ENCODE data around the gene MDH1B.
"Not testable (repeated sequence)": the region's sequence is repeated elsewhere in the genome, so short reads cannot be mapped to it uniquely, and the experiment has no call there.

Gene MDH1B

DNA sequence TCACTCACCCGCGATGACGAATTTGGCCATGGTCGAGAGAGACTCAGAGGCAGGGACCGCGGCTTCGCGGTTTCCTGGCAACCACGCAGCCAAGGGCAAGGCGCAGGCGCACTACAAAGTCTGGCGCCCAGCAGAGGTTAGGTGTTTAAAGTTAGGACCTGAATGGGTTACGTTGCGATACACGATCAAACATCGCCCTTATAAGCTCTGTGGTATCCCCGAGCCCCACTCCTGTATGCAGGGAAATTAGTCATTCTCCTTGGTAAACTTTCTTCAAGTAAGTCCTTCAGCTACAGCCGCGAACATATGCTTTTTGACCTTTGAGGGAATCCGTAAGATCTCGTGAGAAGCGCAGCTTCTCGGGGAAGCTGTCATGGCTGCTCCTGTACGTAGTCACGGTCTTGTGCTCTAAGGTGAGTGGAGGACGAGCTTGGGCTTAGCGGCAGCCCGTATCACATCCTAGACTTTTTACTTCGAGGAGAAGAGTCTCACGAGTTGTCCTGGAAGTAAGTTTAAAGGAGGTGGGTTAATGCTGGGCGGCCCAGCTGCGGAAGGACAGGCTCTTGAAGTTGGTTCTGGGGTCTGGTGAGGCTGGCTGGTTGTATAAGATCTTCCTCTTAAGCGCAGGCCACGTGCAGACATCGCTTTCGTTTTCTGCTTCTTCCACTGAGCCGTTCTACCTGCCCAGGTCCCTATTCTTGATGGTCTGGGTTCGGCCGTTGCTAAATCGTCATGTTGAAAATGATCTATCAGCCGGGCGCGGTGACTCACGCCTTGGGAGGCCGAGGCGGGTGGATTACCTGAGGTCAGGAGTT is at the start of gene MDH1B, which contains the start of gene FASTKD2:
Gene MDH1B (minus strand): TSS at position 87 of the 815 bp plus-strand sequence. CDS start 57 bp downstream, at position 30.
Gene FASTKD2 (plus strand): TSS at position 365 of the 815 bp plus-strand sequence. CDS start 1,088 bp downstream, outside the sequence.
- DNase-seq = peak; percentile 96

DNA sequence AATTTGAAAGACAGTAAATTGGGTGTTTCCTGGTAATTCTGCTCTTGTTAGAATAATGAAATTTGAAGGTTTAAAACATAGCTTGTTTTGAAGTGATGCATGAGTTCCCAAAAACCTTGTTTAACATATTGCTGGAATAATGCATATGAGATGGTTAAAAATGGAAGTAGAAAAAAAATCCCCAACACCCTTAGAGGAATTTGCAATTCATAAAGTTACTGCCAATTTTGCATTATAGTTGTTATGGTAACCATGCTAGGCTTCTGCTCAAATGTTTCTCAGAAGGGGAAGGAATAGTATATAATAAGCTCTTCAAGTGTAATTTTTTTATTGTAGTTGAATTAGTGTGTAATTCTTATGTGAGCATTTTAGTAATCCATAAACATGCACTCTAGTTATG is 49.4 kb upstream of the MDH1B start:
- DNase-seq = no peak

DNA sequence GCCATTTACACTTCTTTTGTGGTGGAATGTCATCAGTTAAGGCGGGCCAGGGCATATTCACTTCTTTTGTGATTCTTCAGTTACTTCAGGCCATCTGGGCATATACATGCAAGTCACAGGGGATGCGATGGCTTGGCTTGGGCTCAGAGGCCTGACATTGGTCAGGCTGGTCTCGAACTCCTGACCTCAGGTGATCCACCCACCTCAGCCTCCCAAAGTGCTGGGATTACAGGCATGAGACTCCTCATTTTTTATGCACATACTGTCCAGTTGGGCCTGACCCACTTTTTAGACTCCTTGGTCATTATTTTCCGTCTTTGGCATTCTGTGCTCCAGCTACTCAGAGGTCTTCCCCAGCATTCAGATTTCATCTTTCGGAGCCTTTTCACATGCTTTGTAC is 47.3 kb upstream of the MDH1B start:
- not testable (repeated sequence) for DNase-seq

DNA sequence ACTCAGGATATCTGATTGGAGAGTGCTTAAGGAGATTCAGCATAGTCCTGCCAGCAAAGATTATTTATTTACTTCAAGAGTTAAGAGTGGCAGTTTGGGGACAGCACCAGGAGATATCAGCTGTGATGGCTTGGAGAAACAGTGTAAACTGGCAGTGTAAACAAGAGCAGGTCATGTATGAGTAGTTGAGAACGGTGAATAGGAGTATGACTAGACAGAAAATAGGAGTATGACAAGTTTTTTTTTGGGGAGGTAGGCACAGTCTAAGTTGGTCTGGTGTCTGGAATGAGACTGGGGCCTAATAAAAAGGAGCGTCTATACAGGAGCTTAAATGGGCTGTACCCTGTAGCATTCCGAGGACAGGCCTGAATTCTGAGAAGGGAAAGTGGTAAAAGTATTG is 42.5 kb upstream of the MDH1B start:
- DNase-seq = not testable (repeated sequence)

DNA sequence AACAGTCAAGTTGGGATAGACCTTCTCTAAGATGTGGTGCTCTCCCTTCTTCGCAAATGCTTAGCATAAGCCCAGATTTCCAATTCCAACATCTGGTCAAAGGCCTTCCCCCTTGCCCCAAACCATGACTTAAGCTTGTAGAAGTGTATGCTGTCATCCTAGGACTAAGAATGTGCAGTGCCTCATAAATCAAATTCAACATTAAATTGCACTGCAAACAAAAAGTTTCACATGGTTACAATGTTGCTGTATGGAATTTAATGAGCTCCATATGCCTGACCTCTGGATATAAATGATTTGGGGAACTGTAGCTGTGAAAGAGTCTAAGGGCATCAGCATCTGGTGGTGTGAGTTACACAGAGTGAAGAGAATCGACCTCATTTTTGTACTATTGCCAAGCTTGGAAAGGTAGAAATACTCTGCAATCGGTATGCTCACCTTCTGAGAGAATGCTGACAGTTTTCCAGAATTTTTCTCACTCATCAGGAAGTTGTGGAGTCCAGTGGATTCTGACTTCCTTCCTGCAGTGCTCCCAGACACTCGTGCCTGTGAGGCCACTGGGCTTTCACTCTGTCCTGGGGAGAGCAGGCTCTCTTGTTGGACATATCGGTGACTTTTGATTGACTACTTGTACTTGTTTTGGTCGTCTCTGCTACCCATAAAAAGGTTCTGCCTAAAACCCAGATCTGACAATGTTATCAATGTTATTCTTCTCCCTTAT is 40.9 kb upstream of the MDH1B start:
- no peak for DNase-seq

DNA sequence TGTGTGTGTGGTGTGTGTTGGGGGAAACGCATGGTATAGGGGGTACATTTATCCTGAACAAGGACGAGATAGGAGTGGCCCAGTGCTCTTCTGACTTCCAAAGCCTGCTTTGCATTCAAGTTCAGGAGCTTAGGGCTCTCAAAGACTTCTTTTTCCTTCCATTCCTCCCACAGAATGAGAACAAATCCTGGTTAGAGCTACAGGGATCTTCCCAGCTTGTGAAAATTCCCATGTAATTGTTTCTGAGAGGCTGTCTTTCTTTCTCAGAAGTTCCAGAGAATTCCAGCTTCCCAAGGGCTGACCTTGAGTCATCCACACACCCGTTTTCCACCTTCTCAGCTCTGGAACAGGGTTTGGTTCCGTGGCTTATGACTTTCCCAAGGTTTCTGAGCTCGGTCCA is 39.2 kb upstream of the MDH1B start:
- DNase-seq = no peak

DNA sequence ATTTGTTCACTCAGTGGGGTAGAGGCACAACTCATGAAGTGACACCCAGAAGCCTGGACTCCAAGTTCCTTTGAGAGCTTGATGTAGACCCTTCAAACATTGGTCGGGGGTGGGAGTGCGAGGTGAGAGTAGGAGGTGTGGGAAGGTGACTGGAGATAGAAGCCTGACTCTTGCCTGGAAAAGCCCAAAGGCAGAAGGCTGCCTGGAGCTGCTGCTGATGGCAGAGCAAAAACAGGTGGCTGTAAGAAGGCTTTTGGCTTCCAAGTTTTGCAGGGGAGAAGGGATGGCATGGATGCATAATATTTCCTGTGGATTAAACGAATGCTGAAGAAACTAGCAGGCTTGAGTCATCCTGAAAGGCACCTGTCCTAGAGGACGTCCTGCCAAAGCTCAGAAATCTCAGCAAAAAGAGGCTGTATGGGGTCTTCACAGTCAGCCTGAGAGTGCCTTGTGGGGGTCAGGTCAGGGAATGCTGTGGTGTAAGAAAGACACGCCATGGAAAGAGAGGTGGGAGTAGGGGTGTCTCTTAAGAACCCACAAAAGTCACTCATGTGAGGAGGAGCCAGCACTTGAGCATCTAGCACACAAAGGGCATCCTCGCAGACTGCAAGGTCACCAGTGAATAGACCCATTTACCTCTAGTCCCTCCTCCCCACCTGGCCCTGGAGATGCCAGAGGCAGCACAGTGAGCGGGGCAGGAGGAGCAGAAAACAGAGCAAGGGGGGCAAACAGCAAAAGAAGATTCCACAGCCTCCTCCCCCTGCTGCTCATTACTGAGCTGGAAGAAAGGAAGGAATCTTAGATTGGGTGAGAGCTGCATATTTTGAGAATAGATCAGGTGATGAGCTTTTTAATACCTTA is 37.8 kb upstream of the MDH1B start:
- DNase-seq = no peak

DNA sequence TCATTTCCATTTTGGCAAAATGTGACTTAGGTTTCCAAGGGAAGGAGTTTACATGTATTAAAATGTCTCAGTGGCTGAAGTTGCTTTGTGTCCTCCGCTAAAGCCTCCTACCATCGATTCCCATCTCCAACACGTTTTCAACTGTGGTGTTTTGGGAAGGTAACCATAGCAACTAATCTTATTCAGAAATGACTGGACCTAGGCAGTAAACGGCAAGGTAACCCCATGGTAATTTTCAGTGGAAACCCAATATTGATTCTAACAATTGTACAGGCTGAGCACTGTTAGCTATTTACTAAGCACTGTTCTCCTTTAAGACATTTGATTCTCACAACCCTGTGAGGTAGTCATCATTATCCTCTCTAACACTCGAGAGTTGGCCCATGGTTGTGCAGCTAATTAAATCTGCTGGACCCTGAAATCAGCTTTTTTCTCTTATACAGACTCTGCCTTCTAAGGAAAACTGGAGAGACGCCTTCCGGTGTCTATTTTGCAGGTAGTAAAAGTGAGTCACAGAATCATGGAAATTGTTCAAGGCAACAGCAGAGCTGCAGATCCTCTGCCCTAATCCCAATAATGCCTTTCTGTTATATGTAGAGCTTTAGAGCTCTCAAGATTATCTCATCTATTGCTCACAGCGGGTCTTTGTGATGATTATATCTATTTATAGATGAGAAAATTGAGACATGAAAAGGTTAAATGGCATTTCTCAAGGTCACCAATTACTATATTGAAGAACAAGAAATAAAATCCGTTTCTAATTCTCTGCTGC is 36.5 kb upstream of the MDH1B start:
- DNase-seq = no peak

DNA sequence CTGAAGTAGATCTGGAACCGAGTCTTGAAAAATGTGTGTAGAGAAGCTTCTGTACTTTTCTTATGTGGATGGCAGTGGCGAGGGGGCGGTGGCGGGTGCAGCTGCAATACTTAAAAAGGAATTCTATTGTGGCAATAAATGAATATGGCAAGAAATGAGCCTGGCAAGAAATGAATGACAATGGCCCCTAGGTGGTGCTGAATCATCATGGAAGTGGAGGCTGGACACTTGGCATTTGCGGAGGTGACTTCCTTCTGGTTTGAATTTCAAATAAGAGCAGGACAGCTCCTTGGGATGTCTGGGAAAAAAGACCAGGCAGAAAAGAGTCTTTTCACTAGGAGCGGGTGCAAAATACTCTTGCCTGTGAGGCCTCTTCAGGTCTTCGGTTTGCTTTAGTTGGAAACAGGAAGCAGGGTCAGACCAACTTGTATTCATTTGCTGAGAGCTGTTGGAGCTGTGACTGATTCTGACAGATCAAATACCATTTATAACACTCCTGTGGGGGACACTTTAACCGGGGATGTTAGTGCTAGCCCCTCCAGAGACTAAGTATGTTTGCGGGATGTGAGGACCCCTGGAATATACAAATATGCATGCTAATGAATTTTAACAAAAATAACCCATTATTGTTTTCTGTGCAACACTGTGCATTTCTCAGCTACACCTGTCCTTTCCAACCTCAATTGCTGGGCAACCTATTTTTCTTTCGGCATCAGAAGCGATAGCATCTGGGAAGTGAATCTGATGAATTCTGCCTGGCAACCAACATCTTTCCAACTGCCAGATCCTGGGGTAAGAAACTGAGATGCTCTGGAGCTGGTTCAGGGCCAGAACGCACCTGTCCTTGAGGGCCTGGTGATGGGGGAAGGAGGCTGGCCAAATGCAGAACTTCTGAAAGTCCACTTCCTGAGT is 35.6 kb upstream of the MDH1B start:
- DNase-seq = peak; percentile 36

DNA sequence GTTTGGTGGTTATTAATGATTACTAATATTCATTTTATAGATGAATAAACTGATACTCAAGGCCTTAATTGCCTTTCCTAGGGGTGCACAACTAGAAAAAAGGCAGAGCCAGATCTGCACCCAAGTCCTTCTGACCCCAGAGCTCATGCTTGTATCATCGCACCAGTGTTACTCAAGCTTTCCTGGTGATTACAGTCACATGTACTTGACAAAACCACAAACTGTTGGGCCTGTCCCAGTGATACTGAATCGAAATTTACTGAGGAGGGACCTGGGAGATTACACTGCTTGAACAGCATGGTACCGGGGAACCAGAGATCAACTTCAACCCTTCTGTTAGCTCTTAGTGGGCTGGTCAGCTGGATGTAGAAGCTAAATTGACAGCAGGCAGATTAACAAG is 34.0 kb upstream of the MDH1B start:
- DNase-seq = no peak

DNA sequence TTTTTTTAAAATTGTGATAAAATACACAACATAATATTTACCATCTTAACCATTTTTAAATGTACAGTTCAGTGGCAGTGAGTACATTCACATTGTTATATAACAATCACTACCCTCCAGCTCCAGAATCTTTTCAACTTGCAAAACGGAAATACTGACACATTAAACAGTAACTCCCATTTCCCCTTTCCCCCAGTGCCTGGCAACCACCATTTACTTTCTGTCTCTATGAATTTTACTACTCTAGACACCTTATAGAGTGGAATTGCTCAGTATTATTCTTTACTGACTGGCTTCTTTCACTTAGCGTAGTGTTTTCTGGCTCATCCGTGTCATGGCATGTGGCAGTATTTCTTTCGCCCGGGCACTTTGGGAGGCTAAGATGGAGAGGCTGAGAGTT is 32.9 kb upstream of the MDH1B start:
- no peak for DNase-seq

DNA sequence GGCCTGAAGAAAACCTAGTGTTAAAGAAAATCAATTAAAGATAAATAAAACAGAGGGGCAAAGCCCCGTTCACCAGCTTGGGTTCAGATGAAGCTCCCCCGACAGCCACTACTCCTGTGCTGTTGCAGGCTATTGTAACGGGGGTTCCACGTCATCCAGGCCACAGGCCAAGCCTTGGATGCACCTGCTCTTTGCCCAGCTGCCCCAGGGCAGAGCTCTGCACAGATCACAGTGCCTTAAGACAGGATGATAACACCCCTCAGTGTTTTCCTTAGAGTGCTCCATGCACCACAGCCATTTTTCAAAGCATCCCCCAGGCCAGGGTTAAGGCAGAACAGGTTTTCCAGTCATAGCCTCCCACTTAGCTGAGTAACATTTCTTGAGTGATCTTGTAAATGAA is 32.2 kb upstream of the MDH1B start:
- DNase-seq = no peak

DNA sequence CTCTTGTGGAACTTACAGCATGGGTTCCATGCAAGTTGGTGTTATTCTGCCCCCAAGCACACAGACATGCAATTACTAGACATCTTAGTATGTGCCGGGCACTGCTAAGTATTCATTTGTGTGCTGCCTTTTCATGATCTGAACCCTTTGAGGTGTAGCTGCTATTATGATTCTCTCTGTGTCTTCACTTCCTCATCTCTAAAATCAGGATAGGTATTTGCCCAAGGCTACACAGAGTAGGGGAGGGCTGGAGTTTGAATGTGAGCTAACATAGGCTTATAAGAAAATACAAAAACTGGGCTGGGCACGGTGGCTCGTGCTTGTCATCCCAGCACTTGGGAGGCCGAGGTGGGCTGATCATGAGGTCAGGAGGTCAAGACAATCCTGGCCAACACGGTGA is 27.5 kb upstream of the MDH1B start:
- no peak for DNase-seq

DNA sequence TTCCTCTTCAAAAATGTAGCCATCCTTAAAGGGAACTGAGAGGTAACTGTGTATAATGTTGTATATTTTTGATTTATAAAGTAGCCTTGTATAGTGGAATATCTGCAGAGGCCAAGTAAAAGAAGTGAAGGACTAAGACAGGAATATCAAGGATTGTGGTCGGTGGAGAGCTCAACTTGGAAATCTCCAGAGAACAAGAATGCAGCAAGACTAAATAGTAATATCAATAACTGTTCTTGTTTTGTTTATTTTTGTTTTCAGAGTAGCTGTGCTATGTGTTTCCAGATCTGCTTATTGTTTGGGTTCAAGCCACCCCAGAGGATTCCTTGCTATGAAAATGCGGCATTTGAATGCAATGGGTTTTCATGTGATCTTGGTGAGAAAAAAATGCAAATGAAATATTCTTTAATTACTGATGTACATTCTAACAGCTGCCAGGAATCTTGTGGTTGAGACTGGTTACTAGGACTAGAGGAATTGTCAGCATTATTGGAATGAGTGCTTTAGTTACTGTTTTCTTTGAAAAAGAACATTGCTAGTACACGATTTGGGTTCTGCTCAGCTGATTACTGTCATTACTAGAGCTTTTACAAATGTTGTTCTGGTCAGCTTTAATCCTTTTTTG is 25.3 kb upstream of the MDH1B start:
- DNase-seq = no peak

DNA sequence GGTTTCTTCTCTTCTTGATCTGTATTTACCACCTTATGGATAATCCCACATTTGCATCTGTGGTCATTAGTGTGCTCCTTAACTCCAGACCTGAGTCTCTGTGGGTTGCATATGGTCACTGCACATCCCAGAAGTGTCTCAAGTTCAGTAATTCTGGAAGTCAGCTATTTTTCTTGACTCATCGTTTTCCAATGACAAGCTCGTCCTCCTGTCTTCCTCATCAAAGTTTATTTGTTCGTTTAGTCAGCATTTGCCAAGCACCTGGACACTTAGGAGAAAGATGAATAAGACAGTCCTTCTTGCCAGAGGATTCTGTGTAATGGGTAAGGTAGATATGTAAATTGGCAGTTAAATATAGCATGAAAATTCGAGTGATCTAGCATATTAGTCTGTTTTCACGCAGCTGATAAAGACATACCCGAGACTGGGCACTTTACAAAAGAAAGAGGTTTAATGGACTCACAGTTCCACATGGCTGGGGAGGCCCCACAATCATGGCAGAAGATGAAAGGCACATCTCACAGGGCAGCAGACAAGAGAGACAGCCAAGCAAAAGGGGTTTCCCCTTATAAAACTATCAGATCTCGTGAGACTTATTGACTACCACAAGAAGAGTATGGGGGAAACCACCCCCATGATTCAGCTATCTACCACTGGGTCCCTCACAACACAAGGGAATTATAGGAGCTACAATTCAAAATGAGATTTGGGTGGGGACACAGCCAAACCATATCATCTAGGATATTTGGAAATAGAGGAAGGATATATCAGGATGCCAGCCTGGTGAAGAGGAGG is 19.6 kb upstream of the MDH1B start:
- DNase-seq = no peak

DNA sequence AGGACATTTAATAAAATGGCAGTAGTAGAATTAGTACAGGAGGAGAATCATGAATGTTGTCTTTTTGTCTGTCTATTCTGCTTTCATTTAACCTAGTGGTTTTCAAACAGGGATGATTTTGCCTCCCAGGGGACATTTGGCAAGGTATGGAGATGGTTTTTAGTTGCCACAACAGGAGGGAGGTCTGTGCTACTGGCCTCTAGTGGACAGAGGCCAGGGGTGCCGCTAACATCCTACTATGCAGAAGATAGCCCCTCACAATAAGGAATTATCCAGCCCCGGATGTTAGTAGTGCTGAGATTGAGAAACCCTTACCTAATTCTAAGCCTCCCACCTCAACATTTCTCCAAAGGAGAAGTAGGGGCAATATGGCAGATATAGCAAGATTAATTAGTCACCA is 18.6 kb upstream of the MDH1B start:
- no peak for DNase-seq

DNA sequence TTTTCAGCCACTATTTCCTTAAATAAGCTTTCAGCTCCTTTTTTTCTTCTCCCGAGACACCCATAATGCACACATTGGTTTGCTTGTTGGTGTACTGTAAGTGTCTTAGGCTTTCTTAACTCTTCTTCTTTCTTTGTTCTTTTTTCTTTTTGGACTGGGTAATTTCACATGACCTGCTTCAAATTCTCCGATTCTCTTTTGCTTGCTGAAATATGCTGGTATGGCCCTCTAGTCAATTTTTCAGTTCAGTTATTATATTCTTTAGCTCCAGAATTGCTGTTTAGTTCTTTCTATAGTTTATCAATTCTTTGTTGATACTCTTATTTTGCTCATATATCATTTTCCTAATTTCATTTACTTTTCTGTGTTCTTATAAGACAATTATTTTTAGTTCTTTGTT is 15.5 kb upstream of the MDH1B start:
- no peak for DNase-seq

DNA sequence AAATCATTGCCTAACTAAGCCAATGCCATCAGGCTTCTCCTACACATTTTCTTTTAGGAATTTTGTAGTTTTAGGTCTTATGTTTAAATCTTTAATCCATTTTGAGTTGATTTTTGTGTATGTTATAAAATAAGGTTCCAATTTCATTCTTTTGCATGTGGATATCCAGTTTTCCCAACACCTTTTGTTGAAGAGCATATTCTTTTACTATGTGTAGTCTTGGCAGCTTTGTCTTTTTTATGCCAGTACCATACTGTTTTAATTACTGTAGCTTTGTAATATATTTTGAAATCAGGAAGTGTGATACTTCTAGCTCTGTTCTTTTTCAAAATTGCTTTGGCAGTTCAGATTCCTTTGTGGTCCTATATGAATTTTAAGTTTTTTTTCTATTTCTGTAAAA is 11.3 kb upstream of the MDH1B start:
- no peak for DNase-seq

DNA sequence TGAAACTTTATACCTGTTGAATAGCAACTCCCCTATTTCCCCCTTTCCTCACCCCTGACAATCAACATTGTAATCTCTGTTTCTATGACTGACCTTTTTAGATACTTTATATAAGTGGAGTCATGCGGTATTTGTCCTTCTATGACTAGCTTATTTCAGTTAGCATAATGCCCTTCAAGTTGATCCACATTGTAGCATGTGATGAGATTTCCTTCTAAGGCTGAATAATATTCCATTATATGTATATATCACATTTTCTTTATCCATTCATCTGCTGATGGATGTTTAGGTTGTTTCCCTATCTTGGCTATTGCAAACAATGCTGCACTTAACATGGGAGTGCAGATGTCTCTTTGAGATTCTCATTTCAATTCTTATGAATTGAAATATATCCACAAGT is 9.7 kb upstream of the MDH1B start:
- no peak for DNase-seq
